NB4 (cell line): ENCODE measurements around the gene SPATA13.

Source experiments
- DNase-seq: peaks from one replicate; pipeline ENCODE4 v3.0.0; 2010; ENCODE audit warnings: low read depth
- H3K4me3 ChIP-seq: one replicate; pipeline ENCODE4 v1.5.1; 2011; ENCODE audit warnings: mild to moderate bottlenecking, low read depth, low read length, moderate library complexity
- CTCF ChIP-seq: IDR thresholded peaks from one replicate; pipeline ENCODE4 v1.5.1; 2012; ENCODE audit warnings: low read depth, low read length
- MAX ChIP-seq: IDR thresholded peaks from 2 replicates; pipeline ENCODE4 v1.6.1; 2011; ENCODE audit warnings: low read depth, low read length
- MYC ChIP-seq: IDR thresholded peaks from 2 replicates; pipeline ENCODE4 v1.6.1; 2011; ENCODE audit warnings: low read depth, low read length
- POLR2A ChIP-seq: IDR thresholded peaks from 2 replicates; pipeline ENCODE4 v1.6.1; 2011; ENCODE audit warnings: mild to moderate bottlenecking; ENCODE audit not compliant: insufficient read length; ENCODE audit errors: extremely low read depth

Gene SPATA13

GRCh38 chr13:24281188-24282008 lies 120.9 kb downstream of the SPATA13 start:
- no peak for DNase-seq

GRCh38 chr13:24282256-24282655 lies 121.7 kb downstream of the SPATA13 start:
- no peak for TF ChIP-seq POLR2A
- no peak for TF ChIP-seq CTCF
- TF ChIP-seq MYC: no peak
- no peak for TF ChIP-seq MAX
- DNase-seq: no peak
- H3K4me3 ChIP-seq: no peak overlapping the region

More at GRCh38 chr13:24281188-24282008, 120.9 kb downstream of the SPATA13 start:
- no peak overlapping the region for H3K4me3 ChIP-seq
- TF ChIP-seq MAX (no peak), POLR2A (no peak), CTCF (no peak)

- TF ChIP-seq MYC: no peak
- no peak for TF ChIP-seq MAX
- TF ChIP-seq CTCF: no peak
- TF ChIP-seq POLR2A: no peak
- H3K4me3 ChIP-seq: no peak overlapping the region
- DNase-seq: no peak
These were observed 124.5 kb downstream of the SPATA13 start for GRCh38 chr13:24284889-24285565.

GRCh38 chr13:24286624-24287023 lies 126.1 kb downstream of the SPATA13 start:
- no peak overlapping the region for H3K4me3 ChIP-seq
- no peak for DNase-seq
- no peak for TF ChIP-seq CTCF
- no peak for TF ChIP-seq MYC
- TF ChIP-seq MAX: no peak
- TF ChIP-seq POLR2A: no peak

- DNase-seq: no peak
- no peak for TF ChIP-seq POLR2A
- TF ChIP-seq CTCF: no peak
- no peak for TF ChIP-seq MAX
- TF ChIP-seq MYC: no peak
- H3K4me3 ChIP-seq: no peak overlapping the region
These were observed 127.3 kb downstream of the SPATA13 start for GRCh38 chr13:24287748-24288287.
